ENCODE measurements around the gene DPF3. TPM values are rescaled to one million over a fixed set of nuclear protein-coding genes. Genes with fewer than 3 reads are reported as not detected.

DPF3 gene
- polyA plus RNA-seq, 1 donor, result 4.5 TPM

GRCh38 chr14:72611506-72611905 is 282.4 kb downstream of the DPF3 start:
- no peak for DNase-seq

GRCh38 chr14:72610831-72611200 is 283.1 kb downstream of the DPF3 start:
- DNase-seq, result no peak

- DNase-seq, result no peak
Observed at GRCh38 chr14:72610096-72610830, 283.6 kb downstream of the DPF3 start.

- DNase-seq, result no peak
Observed at GRCh38 chr14:72609205-72609916, 284.5 kb downstream of the DPF3 start.

GRCh38 chr14:72608391-72609204 is 285.3 kb downstream of the DPF3 start:
- DNase-seq, result no peak

GRCh38 chr14:72607386-72608130 is 286.3 kb downstream of the DPF3 start:
- no peak for DNase-seq

- no peak for DNase-seq
Observed at GRCh38 chr14:72606879-72607278, 287.0 kb downstream of the DPF3 start.

GRCh38 chr14:72605921-72606220 is 288.0 kb downstream of the DPF3 start:
- DNase-seq, result no peak

GRCh38 chr14:72605096-72605920 is 288.6 kb downstream of the DPF3 start:
- no peak for DNase-seq

GRCh38 chr14:72604133-72604532 is 289.8 kb downstream of the DPF3 start:
- DNase-seq, result no peak

- DNase-seq, result no peak
Observed at GRCh38 chr14:72603639-72604038, 290.3 kb downstream of the DPF3 start.

GRCh38 chr14:72600551-72601330 is 293.2 kb downstream of the DPF3 start:
- no peak for DNase-seq

- no peak for DNase-seq
Observed at GRCh38 chr14:72599579-72600470, 294.1 kb downstream of the DPF3 start.

- no peak for DNase-seq
Observed at GRCh38 chr14:72598306-72598705, 295.6 kb downstream of the DPF3 start.

- no peak for DNase-seq
Observed at GRCh38 chr14:72597252-72598233, 296.4 kb downstream of the DPF3 start.

- DNase-seq, result no peak
Observed at GRCh38 chr14:72595152-72595862, 298.6 kb downstream of the DPF3 start.

GRCh38 chr14:72594099-72594901 is 299.6 kb downstream of the DPF3 start:
- DNase-seq, result no peak
